HepG2 (cell line): ENCODE results near the gene TMEM198. TPM values are rescaled to one million over a fixed set of nuclear protein-coding genes. Genes with fewer than 3 reads are reported as not detected.

Experiments used
- AHDC1 ChIP-seq: sonication (generic); formaldehyde crosslinking; IDR thresholded peaks from 2 replicates; pipeline ENCODE4 v1.5.1; 2020; ENCODE audit warnings: mild to moderate bottlenecking, missing genetic modification reagents, borderline replicate concordance
- CREM ChIP-seq, 2 experiments: sonication (generic) in 1 of 2; formaldehyde crosslinking in 1 of 2; IDR thresholded peaks; 2 replicates each; pipeline versions ENCODE4 v1.4.0 to v1.6.1; 2016 to 2020; ENCODE audit warnings: antibody characterized with exemption in 1 of 2, mild to moderate bottlenecking in 1 of 2, missing genetic modification reagents in 1 of 2
- GRHL1 ChIP-seq: sonication (generic); formaldehyde crosslinking; conservative IDR thresholded peaks from 2 replicates; pipeline ENCODE4 v1.8.0; 2022; ENCODE audit warnings: missing genetic modification reagents
- HNRNPK ChIP-seq: fragments of 200-400 bp; formaldehyde crosslinking; IDR thresholded peaks from 2 replicates; pipeline ENCODE4 v1.6.1; 2018; ENCODE audit warnings: low read length, low read depth, moderate library complexity, mild to moderate bottlenecking; ENCODE audit not compliant: poor library complexity, severe bottlenecking
- JDP2 ChIP-seq: sonication (generic); formaldehyde crosslinking; IDR thresholded peaks from 2 replicates; pipeline ENCODE4 v1.8.1; 2022; ENCODE audit warnings: missing genetic modification reagents, borderline replicate concordance
- MEIS1 ChIP-seq: sonication (generic); formaldehyde crosslinking; IDR thresholded peaks from 2 replicates; pipeline ENCODE4 v1.9.0; 2021; ENCODE audit warnings: mild to moderate bottlenecking, missing genetic modification reagents, moderate library complexity, borderline replicate concordance
- PAXIP1 ChIP-seq: sonication (generic); formaldehyde crosslinking; conservative IDR thresholded peaks from 2 replicates; pipeline ENCODE4 v1.4.0; 2020; ENCODE audit warnings: mild to moderate bottlenecking, missing genetic modification reagents, moderate library complexity
- PPARG ChIP-seq: conservative IDR thresholded peaks from 2 replicates; pipeline ENCODE4 v1.6.1; 2016; ENCODE audit warnings: missing biosample characterization, missing genetic modification reagents
- RELA ChIP-seq: sonication (generic); formaldehyde crosslinking; IDR thresholded peaks from 2 replicates; pipeline ENCODE4 v1.4.0; 2020; ENCODE audit warnings: missing genetic modification reagents
- SRSF4 ChIP-seq: fragments of 200-400 bp; formaldehyde crosslinking; IDR thresholded peaks from one replicate; pipeline ENCODE4 v1.6.1; 2018; ENCODE audit warnings: mild to moderate bottlenecking, low read depth, low read length, moderate library complexity; ENCODE audit not compliant: poor library complexity, severe bottlenecking
- TFDP2 ChIP-seq: sonication (generic); formaldehyde crosslinking; IDR thresholded peaks from 2 replicates; pipeline ENCODE4 v1.4.0; 2020; ENCODE audit warnings: missing genetic modification reagents
- ZMAT5 ChIP-seq: sonication (generic); formaldehyde crosslinking; IDR thresholded peaks from 2 replicates; pipeline ENCODE4 v1.5.0; 2020; ENCODE audit warnings: mild to moderate bottlenecking, low read depth, missing genetic modification reagents, borderline replicate concordance
- ZMYM4 ChIP-seq: sonication (generic); formaldehyde crosslinking; IDR thresholded peaks from 2 replicates; pipeline ENCODE4 v1.8.1; 2023; ENCODE audit warnings: mild to moderate bottlenecking, missing genetic modification reagents
- ZNF20 ChIP-seq: sonication (generic); formaldehyde crosslinking; IDR thresholded peaks from 2 replicates; pipeline ENCODE4 v1.4.0; 2020; ENCODE audit warnings: mild to moderate bottlenecking, moderate library complexity, missing genetic modification reagents
- ZNF234 ChIP-seq: sonication (generic); formaldehyde crosslinking; conservative IDR thresholded peaks from 2 replicates; pipeline ENCODE4 v1.5.1; 2020; ENCODE audit warnings: mild to moderate bottlenecking, missing genetic modification reagents
- polyA plus RNA-seq, 8 experiments: library from polyadenylated mRNA; depleted of rRNA in 3 of 8; stranded (reverse) in 7 of 8; unstranded in 1 of 8; fragments of >200 nt; fragmentation: Illumina TruSeq in 4 of 8; extraction: Trizol in 4 of 8; gene quantifications; 2 replicates each; pipeline versions ENCODE4 v1.2.1 to v1.2.3, GENCODE V29; 2011 to 2016; ENCODE audit warnings: low read depth in 4 of 8, missing spikeins in 1 of 8, mixed read lengths in 1 of 8; ENCODE audit not compliant: insufficient read depth in 1 of 8
- total RNA-seq, 5 experiments: library from RNA; depleted of rRNA; stranded (reverse); fragments of >200 nt; fragmentation: Illumina TruSeq; extraction: Trizol; gene quantifications; 2 replicates each; pipeline ENCODE4 v1.2.3, GENCODE V29; 2016; ENCODE audit warnings: low read depth in 1 of 5

The TMEM198 gene
- total and polyA plus RNA-seq, 2 of the 13 experiments (the other 11 are each of a cell fraction or from before 2014, with no cell fraction given): 17.3 to 23.5 TPM

- TF ChIP-seq PPARG (CRISPR knock-in tag) (no peak; the same call in 1 of the 2 replicates), CREM (IDR thresholded peaks at IDR 0.05) (no peak), CREM (CRISPR knock-in tag; IDR thresholded peaks at IDR 0.05) (no peak), JDP2 (CRISPR knock-in tag) (no peak), ZMYM4 (CRISPR knock-in tag) (no peak; the same call in 1 of the 2 replicates), ZNF234 (CRISPR knock-in tag) (no peak), TFDP2 (CRISPR knock-in tag) (no peak), ZNF20 (CRISPR knock-in tag) (no peak; the same call in 1 of the 2 replicates), HNRNPK (no peak), ZMAT5 (CRISPR knock-in tag) (no peak), SRSF4 (no peak), AHDC1 (CRISPR knock-in tag) (no peak), GRHL1 (CRISPR knock-in tag) (no peak), PAXIP1 (CRISPR knock-in tag) (peak; percentile 67), MEIS1 (CRISPR knock-in tag) (no peak), RELA (CRISPR knock-in tag) (no peak)
Measured at GRCh38 chr2:219598308-219599078, 54.7 kb downstream of the TMEM198 start (continued).
